Endodermal cell (in vitro differentiated cells): ENCODE results near the gene TCF7L2. TPM values are rescaled to one million over a fixed set of nuclear protein-coding genes. Genes with fewer than 3 reads are reported as not detected.

ENCODE experiments used
- DNase-seq: peaks from one replicate; pipeline ENCODE4 v3.0.0-alpha.2; 2017
- H3K27ac ChIP-seq: 2 replicates; pipeline ENCODE4 v1.5.1; 2013; ENCODE audit warnings: mild to moderate bottlenecking, low read depth, low read length, moderate library complexity
- H3K27me3 ChIP-seq: 2 replicates; pipeline ENCODE4 v1.6.1; 2013; ENCODE audit warnings: mild to moderate bottlenecking, low read length, moderate library complexity; ENCODE audit not compliant: insufficient read depth, control insufficient read depth, poor library complexity, severe bottlenecking
- H3K36me3 ChIP-seq: 2 replicates; pipeline ENCODE4 v1.7.0; 2013; ENCODE audit warnings: mild to moderate bottlenecking, low read length, moderate library complexity; ENCODE audit not compliant: control insufficient read depth, insufficient read depth
- H3K4me1 ChIP-seq: one replicate; pipeline ENCODE4 v1.7.0; 2013; ENCODE audit warnings: low read length; ENCODE audit not compliant: control insufficient read depth, insufficient read depth
- H3K4me3 ChIP-seq: 2 replicates; pipeline ENCODE4 v1.5.1; 2013; ENCODE audit warnings: mild to moderate bottlenecking, low read length, moderate library complexity
- H3K9ac ChIP-seq: 2 replicates; pipeline ENCODE4 v1.6.1; 2013; ENCODE audit warnings: mild to moderate bottlenecking, low read length, moderate library complexity; ENCODE audit not compliant: poor library complexity, severe bottlenecking; ENCODE audit errors: extremely low read depth
- H3K9me3 ChIP-seq: 2 replicates; pipeline ENCODE4 v1.6.1; 2013; ENCODE audit warnings: mild to moderate bottlenecking, low read length, moderate library complexity; ENCODE audit not compliant: control insufficient read depth
- H3K27ac Mint-ChIP-seq: 2 replicates; pipeline ENCODE4 v1.8.0; 2020; ENCODE audit warnings: mixed read lengths
- H3K27me3 Mint-ChIP-seq: 2 replicates; pipeline ENCODE4 v1.8.0; 2021; ENCODE audit warnings: mild to moderate bottlenecking, mixed read lengths; ENCODE audit not compliant: insufficient read depth
- H3K36me3 Mint-ChIP-seq: 2 replicates; pipeline ENCODE4 v1.8.0; 2020; ENCODE audit warnings: low read depth, mixed read lengths
- H3K4me1 Mint-ChIP-seq: 2 replicates; pipeline ENCODE4 v1.8.0; 2020; ENCODE audit warnings: mixed read lengths
- H3K4me3 Mint-ChIP-seq: 2 replicates; pipeline ENCODE4 v1.8.0; 2020; ENCODE audit warnings: mild to moderate bottlenecking, moderate library complexity, mixed read lengths
- H3K9me3 Mint-ChIP-seq: 2 replicates; pipeline ENCODE4 v1.8.0; 2020; ENCODE audit warnings: mild to moderate bottlenecking, mixed read lengths
- WGBS, 2 experiments: methylation state at CpG; one replicate each; pipeline versions ENCODE4 v1.1.5 to v1.1.7; 2013; ENCODE audit warnings: missing lambda C conversion rate in 2 of 2, mixed read lengths in 1 of 2; ENCODE audit not compliant: insufficient coverage in 1 of 2, insufficient read length in 1 of 2; 5-methylcytosine and 5-hydroxymethylcytosine counted together
- total RNA-seq, 2 donors: library from RNA; stranded (reverse); fragmentation: NEBNext Ultra II Directional in 1 of 2; extraction: Animal tissue kit (Norgen Biotek cat#: 25700) in 1 of 2; gene quantifications; 2 replicates in 1 of 2; 3 replicates in 1 of 2; pipeline ENCODE4 v1.2.1, GENCODE V29; 2021
- TF ChIP-seq, protein P1 (sequence below): fragments of 200-600 bp; sonication (generic); conservative IDR thresholded peaks from 2 replicates; pipeline ENCODE4 v1.5.0; 2021; ENCODE audit warnings: antibody characterized with exemption, mild to moderate bottlenecking

Gene TCF7L2
- total RNA-seq, 2 donors from 2014 or later = 73.2 to 105 TPM

DNA sequence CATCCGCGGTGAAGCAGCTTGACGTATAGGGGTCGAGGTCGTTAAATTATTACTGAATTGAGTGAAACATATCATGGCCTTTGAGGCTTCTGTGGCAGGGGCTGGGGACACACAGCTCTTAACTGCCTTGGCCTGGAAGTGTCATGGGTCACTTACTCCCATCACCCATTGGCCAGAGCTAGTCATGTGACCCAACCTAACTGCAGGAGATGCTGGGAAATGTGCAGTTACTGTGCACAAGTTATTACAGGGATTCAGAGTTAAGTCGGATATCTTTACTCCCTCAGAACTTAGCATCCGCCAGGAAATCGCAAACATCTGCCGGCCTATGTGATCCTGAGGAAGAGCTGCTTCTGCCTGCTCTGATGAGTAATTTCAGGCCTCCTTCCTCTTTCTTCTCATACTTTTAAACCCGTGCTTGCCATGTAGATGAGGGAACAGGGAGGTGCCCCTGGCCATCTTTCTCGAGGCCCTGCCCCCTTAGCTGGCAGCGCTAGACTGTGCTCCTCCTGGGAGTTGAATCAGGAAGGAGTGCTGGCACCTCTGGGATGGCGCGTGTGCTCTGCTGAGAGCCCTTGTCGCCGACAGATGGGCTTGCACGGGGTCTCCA, 203.6 kb downstream of the TCF7L2 start:
- no peak overlapping the region for H3K27ac ChIP-seq
- TF ChIP-seq, protein P1, sequence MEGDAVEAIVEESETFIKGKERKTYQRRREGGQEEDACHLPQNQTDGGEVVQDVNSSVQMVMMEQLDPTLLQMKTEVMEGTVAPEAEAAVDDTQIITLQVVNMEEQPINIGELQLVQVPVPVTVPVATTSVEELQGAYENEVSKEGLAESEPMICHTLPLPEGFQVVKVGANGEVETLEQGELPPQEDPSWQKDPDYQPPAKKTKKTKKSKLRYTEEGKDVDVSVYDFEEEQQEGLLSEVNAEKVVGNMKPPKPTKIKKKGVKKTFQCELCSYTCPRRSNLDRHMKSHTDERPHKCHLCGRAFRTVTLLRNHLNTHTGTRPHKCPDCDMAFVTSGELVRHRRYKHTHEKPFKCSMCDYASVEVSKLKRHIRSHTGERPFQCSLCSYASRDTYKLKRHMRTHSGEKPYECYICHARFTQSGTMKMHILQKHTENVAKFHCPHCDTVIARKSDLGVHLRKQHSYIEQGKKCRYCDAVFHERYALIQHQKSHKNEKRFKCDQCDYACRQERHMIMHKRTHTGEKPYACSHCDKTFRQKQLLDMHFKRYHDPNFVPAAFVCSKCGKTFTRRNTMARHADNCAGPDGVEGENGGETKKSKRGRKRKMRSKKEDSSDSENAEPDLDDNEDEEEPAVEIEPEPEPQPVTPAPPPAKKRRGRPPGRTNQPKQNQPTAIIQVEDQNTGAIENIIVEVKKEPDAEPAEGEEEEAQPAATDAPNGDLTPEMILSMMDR = no peak
- no peaks in the 10 kb centered on the region for H3K27me3 ChIP-seq
- Mint-ChIP-seq H3K27ac (no peak overlapping the region), H3K4me3 (no peak overlapping the region), H3K36me3 (peaks cover 95% of the 10 kb centered on the region), H3K9me3 (no peaks in the 10 kb centered on the region), H3K4me1 (peaks cover 14% of the 10 kb centered on the region), H3K27me3 (no peaks in the 10 kb centered on the region)
- H3K36me3 ChIP-seq = peaks cover 98% of the 10 kb centered on the region
- no peak for DNase-seq
- no peak overlapping the region for H3K4me3 ChIP-seq
- 95 to 98% methylated on average over 16 to 17 of the region's 17 CpGs for WGBS, 2 experiments
- H3K9ac ChIP-seq = no peak overlapping the region
- no peaks in the 10 kb centered on the region for H3K9me3 ChIP-seq
- H3K4me1 ChIP-seq = no peaks in the 10 kb centered on the region

DNA sequence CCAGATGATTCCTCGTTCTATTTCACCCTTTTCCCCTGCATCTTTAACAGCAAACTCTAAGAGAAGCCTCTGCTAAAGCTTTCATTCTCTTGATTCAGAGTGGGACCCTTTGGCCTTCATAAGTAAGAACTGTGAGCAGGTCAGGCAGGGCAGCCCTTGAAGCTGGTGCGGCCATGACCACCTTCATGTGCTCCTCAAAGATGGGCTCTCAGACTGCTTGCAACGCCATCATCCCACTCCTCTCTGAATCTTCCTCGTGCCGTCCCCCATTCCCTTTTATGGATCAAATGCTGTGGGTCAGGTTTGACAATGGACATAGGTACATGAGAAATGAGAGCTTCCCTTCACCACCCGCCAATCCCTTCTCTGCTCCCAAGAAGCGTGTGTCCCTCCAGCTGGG, 207.4 kb downstream of the TCF7L2 start:
- H3K27ac Mint-ChIP-seq = no peak overlapping the region
- Histone ChIP-seq H3K9me3 (no peaks in the 10 kb centered on the region), H3K4me1 (no peaks in the 10 kb centered on the region), H3K36me3 (peaks cover 98% of the 10 kb centered on the region), H3K9ac (no peak overlapping the region), H3K27ac (no peak overlapping the region), H3K4me3 (no peak overlapping the region), H3K27me3 (no peaks in the 10 kb centered on the region)
- H3K9me3 Mint-ChIP-seq = no peaks in the 10 kb centered on the region
- no peak overlapping the region for H3K4me3 Mint-ChIP-seq
- H3K4me1 Mint-ChIP-seq = peaks cover 23% of the 10 kb centered on the region
- H3K36me3 Mint-ChIP-seq = peaks cover 88% of the 10 kb centered on the region
- no peak for DNase-seq
- TF ChIP-seq, protein P1 = no peak
- 93 to 96% methylated on average over 4 to 7 of the region's 7 CpGs for WGBS, 2 experiments
- H3K27me3 Mint-ChIP-seq = no peaks in the 10 kb centered on the region

DNA sequence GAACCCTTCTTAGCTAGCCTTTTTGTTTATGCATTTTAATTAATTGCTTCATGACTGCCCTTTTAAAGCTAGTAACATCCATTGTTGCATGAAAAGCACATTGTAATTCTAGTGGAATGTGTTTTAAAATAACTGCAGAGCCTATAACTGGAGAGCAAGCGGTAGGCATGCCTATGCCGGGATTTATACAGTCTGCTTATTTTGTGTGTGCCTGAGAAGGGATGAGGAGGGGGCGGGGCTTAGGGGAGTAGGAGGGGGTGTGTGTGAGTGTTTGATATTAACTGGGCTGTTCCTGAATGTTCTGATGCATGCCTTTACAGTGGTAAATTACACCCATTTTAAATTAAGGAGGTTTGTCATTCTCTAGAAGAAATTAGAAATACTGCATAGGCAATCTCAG, 208.1 kb downstream of the TCF7L2 start:
- DNase-seq = no peak

More for the DNA sequence above, 208.1 kb downstream of the TCF7L2 start:
- TF ChIP-seq, protein P1 = no peak
- H3K27me3 ChIP-seq = no peaks in the 10 kb centered on the region
- Mint-ChIP-seq H3K9me3 (no peaks in the 10 kb centered on the region), H3K4me1 (peaks cover 23% of the 10 kb centered on the region), H3K27me3 (no peaks in the 10 kb centered on the region), H3K4me3 (no peak overlapping the region), H3K36me3 (peaks cover 85% of the 10 kb centered on the region), H3K27ac (no peak overlapping the region)
- no peaks in the 10 kb centered on the region for H3K9me3 ChIP-seq
- 90 to 92% methylated on average over 2 to 3 of the region's 3 CpGs for WGBS, 2 experiments
- no peaks in the 10 kb centered on the region for H3K4me1 ChIP-seq
- no peak overlapping the region for H3K4me3 ChIP-seq
- no peak overlapping the region for H3K27ac ChIP-seq
- no peak overlapping the region for H3K9ac ChIP-seq
- peaks cover 98% of the 10 kb centered on the region for H3K36me3 ChIP-seq
